Measurements from ENCODE around the gene USH1C.

The USH1C gene

DNA sequence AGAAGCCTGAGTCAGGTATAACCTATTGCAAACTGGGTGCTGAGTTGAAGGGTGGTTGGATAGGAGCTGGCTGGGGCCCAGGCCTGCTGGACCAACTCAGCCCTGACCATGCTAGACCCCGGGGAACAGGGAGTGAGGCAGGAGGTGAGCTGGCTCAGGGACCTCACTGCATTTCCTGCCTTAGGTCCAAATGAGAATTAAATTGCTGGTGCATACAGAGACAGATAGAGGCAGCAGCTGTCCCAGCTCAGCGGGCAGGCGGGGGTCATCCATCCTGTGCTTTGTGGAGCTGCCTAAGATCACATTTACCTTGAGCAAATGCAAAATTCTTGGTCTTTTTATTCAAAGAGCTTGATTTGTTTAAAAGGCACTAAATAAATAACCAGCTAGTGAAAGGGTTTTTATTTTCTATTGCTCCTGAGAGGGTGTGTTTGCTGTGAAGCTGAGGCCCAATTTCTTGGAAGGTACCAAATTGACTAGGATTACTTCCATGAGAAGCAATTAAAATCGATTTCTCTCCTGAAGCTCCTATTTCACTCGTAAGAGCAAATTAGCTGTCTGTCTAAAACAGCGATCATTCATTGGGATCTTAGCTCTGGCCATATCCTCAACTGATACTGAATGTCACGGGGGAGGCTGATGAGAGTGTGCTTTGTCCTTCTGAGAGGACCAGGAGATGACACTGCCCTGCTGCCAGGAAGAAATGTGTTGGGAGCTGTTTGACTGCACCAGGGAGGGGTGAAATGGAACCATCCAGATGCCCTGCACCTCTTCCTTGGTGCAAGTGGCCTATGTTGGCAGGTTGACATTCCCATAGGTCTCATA, 24.9 kb downstream of the USH1C start:
- peaks cover 73% of the 10 kb centered on the region for H3K27me3 ChIP-seq (ENCODE audit: control insufficient read depth, insufficient read depth, low read length)
- H3K4me3 ChIP-seq (ENCODE audit: low read length), result no peak overlapping the region
- H3K36me3 ChIP-seq (ENCODE audit: insufficient read depth, low read length), result no peaks in the 10 kb centered on the region
- no peaks in the 10 kb centered on the region for H3K4me1 ChIP-seq (ENCODE audit: control insufficient read depth, insufficient read depth, low read length)
- H3K4me2 ChIP-seq (ENCODE audit: low read length), result no peak overlapping the region
- no peak overlapping the region for H3K9ac ChIP-seq (ENCODE audit: low read depth, low read length)
- no peaks in the 10 kb centered on the region for H3K9me3 ChIP-seq (replicated peaks; ENCODE audit: low read length)

DNA sequence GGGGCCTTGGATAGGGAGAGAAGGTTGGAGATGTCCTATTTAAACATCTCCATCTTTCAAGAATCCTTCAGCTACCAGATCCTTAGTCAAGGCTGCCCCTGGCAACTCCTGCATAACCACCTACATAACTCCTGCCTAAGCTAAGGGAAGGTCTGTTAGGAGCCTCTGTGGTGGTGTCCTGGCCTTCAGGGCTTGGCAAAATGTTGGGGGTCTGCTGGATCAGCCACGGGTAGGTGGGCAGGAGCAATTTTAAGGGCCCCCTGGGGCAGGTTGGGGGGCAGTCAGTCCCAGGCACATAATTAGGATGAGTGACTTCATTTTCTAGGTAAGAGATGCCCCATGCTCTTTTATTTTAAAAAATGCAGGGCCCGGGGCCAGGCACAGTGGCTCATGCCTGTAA, 25.9 kb downstream of the USH1C start:
- H3K4me3 ChIP-seq (ENCODE audit: low read length), result no peak overlapping the region
- no peak overlapping the region for H3K9ac ChIP-seq (ENCODE audit: low read depth, low read length)
- no peaks in the 10 kb centered on the region for H3K4me1 ChIP-seq (ENCODE audit: control insufficient read depth, insufficient read depth, low read length)
- no peaks in the 10 kb centered on the region for H3K36me3 ChIP-seq (ENCODE audit: insufficient read depth, low read length)
- H3K9me3 ChIP-seq (replicated peaks; ENCODE audit: low read length), result no peaks in the 10 kb centered on the region
- no peak overlapping the region for H3K4me2 ChIP-seq (ENCODE audit: low read length)
- peaks cover 70% of the 10 kb centered on the region for H3K27me3 ChIP-seq (ENCODE audit: control insufficient read depth, insufficient read depth, low read length)

- H3K27me3 ChIP-seq (ENCODE audit: control insufficient read depth, insufficient read depth, low read length), result peaks cover 76% of the 10 kb centered on the region
- no peak overlapping the region for H3K4me3 ChIP-seq (ENCODE audit: low read length)
- H3K4me2 ChIP-seq (ENCODE audit: low read length), result no peak overlapping the region
- no peaks in the 10 kb centered on the region for H3K36me3 ChIP-seq (ENCODE audit: insufficient read depth, low read length)
- H3K9ac ChIP-seq (ENCODE audit: low read depth, low read length), result no peak overlapping the region
- no peaks in the 10 kb centered on the region for H3K4me1 ChIP-seq (ENCODE audit: control insufficient read depth, insufficient read depth, low read length)
- no peaks in the 10 kb centered on the region for H3K9me3 ChIP-seq (replicated peaks; ENCODE audit: low read length)
These were observed 27.0 kb downstream of the USH1C start for GRCh38 chr11:17517186-17517585.

DNA sequence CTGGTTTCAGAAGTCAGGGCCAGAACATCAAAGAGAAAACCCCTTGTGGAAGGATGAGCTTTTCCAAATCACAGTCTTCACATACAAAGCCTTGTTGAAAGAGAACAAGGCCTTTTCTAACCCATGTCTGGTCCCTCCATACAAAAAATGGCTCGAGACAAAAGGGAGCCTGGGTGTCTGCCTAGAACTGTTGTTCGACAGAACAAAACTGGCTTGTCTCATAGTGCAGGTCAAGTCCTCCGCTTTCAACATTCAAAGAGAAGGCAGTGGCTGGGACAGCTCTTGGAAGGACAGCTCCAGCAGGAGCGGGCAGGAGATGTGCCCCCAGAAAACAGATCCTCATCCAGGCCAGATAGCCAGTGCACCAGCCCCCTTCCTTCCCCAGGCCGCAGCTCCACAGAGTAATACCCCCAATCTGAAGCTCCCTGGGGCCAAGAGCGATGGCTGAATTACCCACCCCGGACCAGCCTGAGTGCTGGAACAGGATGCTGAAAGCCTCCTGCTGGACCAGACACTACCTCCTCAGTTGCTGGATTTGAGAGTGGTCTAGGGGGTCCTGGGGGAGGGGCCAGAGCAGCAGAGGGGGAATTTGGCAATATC, 27.6 kb downstream of the USH1C start:
- H3K9ac ChIP-seq (ENCODE audit: low read depth, low read length), result no peak overlapping the region
- peaks cover 81% of the 10 kb centered on the region for H3K27me3 ChIP-seq (ENCODE audit: control insufficient read depth, insufficient read depth, low read length)
- no peaks in the 10 kb centered on the region for H3K4me1 ChIP-seq (ENCODE audit: control insufficient read depth, insufficient read depth, low read length)
- H3K4me2 ChIP-seq (ENCODE audit: low read length), result no peak overlapping the region
- no peaks in the 10 kb centered on the region for H3K36me3 ChIP-seq (ENCODE audit: insufficient read depth, low read length)
- no peaks in the 10 kb centered on the region for H3K9me3 ChIP-seq (replicated peaks; ENCODE audit: low read length)
- no peak overlapping the region for H3K4me3 ChIP-seq (ENCODE audit: low read length)

- no peaks in the 10 kb centered on the region for H3K4me1 ChIP-seq (ENCODE audit: control insufficient read depth, insufficient read depth, low read length)
- H3K9ac ChIP-seq (ENCODE audit: low read depth, low read length), result no peak overlapping the region
- peaks cover 87% of the 10 kb centered on the region for H3K27me3 ChIP-seq (ENCODE audit: control insufficient read depth, insufficient read depth, low read length)
- H3K9me3 ChIP-seq (replicated peaks; ENCODE audit: low read length), result no peaks in the 10 kb centered on the region
- H3K36me3 ChIP-seq (ENCODE audit: insufficient read depth, low read length), result no peaks in the 10 kb centered on the region
- H3K4me3 ChIP-seq (ENCODE audit: low read length), result no peak overlapping the region
- no peak overlapping the region for H3K4me2 ChIP-seq (ENCODE audit: low read length)
These were observed 28.6 kb downstream of the USH1C start for GRCh38 chr11:17515443-17516176.

GRCh38 chr11:17514476-17514875, 29.7 kb downstream of the USH1C start:
- Histone ChIP-seq H3K9me3 (replicated peaks; ENCODE audit: low read length) (no peaks in the 10 kb centered on the region), H3K27me3 (ENCODE audit: control insufficient read depth, insufficient read depth, low read length) (peaks cover 84% of the 10 kb centered on the region), H3K4me1 (ENCODE audit: control insufficient read depth, insufficient read depth, low read length) (no peaks in the 10 kb centered on the region), H3K9ac (ENCODE audit: low read depth, low read length) (no peak overlapping the region), H3K4me2 (ENCODE audit: low read length) (no peak overlapping the region), H3K4me3 (ENCODE audit: low read length) (no peak overlapping the region), H3K36me3 (ENCODE audit: insufficient read depth, low read length) (no peaks in the 10 kb centered on the region)

- Histone ChIP-seq H3K4me3 (ENCODE audit: low read length) (no peak overlapping the region), H3K36me3 (ENCODE audit: insufficient read depth, low read length) (no peaks in the 10 kb centered on the region), H3K9me3 (replicated peaks; ENCODE audit: low read length) (no peaks in the 10 kb centered on the region), H3K9ac (ENCODE audit: low read depth, low read length) (no peak overlapping the region), H3K4me1 (ENCODE audit: control insufficient read depth, insufficient read depth, low read length) (peaks cover 2% of the 10 kb centered on the region), H3K27me3 (ENCODE audit: control insufficient read depth, insufficient read depth, low read length) (peaks cover 82% of the 10 kb centered on the region), H3K4me2 (ENCODE audit: low read length) (no peak overlapping the region)
These were observed 30.4 kb downstream of the USH1C start for GRCh38 chr11:17513853-17514252.

DNA sequence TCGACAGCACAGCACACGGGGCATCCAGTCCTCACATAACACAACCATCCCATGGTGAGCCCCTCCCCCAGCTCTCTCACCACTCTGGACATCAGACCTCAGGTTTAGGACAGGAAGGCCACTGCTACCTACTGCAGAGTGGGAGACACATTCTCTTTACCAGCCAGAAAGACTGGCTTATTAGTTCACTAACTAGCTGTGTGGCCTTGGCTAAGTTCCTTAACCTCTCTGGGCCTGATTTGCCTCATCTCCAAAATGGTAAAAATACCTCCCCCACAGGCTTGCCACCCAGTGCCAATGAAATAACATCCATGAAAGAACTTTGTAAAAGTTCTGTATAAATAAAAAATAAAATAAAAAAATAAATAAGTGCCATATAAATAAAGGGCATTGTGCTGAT, 32.1 kb downstream of the USH1C start:
- Histone ChIP-seq H3K36me3 (ENCODE audit: insufficient read depth, low read length) (no peaks in the 10 kb centered on the region), H3K4me3 (ENCODE audit: low read length) (no peak overlapping the region), H3K9me3 (replicated peaks; ENCODE audit: low read length) (no peaks in the 10 kb centered on the region), H3K4me2 (ENCODE audit: low read length) (no peak overlapping the region), H3K9ac (ENCODE audit: low read depth, low read length) (no peak overlapping the region), H3K4me1 (ENCODE audit: control insufficient read depth, insufficient read depth, low read length) (peaks cover 4% of the 10 kb centered on the region), H3K27me3 (ENCODE audit: control insufficient read depth, insufficient read depth, low read length) (peaks cover 79% of the 10 kb centered on the region)

DNA sequence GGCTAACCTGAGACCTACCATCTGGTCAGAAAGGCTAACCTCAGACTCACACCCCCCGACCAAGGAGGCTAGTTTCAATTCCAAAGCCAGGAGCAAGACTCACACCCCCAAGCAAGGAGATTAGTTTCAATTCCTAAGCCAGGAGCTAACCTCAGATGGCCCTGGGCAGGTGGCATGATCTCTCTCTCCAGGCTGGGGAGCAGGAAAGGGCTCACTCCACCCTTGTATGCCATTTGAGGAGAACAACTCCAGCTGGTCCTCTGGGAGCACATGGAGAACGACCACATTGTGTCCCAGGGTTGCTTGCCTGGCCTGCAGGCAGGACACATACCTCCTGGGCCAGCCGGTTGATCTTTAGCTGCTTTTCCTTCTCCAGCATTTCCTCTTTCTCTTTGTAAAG, 32.6 kb downstream of the USH1C start:
- H3K4me2 ChIP-seq (ENCODE audit: low read length), result no peak overlapping the region
- no peaks in the 10 kb centered on the region for H3K36me3 ChIP-seq (ENCODE audit: insufficient read depth, low read length)
- peaks cover 4% of the 10 kb centered on the region for H3K4me1 ChIP-seq (ENCODE audit: control insufficient read depth, insufficient read depth, low read length)
- H3K27me3 ChIP-seq (ENCODE audit: control insufficient read depth, insufficient read depth, low read length), result peaks cover 79% of the 10 kb centered on the region
- H3K9me3 ChIP-seq (replicated peaks; ENCODE audit: low read length), result no peaks in the 10 kb centered on the region
- no peak overlapping the region for H3K9ac ChIP-seq (ENCODE audit: low read depth, low read length)
- H3K4me3 ChIP-seq (ENCODE audit: low read length), result no peak overlapping the region

DNA sequence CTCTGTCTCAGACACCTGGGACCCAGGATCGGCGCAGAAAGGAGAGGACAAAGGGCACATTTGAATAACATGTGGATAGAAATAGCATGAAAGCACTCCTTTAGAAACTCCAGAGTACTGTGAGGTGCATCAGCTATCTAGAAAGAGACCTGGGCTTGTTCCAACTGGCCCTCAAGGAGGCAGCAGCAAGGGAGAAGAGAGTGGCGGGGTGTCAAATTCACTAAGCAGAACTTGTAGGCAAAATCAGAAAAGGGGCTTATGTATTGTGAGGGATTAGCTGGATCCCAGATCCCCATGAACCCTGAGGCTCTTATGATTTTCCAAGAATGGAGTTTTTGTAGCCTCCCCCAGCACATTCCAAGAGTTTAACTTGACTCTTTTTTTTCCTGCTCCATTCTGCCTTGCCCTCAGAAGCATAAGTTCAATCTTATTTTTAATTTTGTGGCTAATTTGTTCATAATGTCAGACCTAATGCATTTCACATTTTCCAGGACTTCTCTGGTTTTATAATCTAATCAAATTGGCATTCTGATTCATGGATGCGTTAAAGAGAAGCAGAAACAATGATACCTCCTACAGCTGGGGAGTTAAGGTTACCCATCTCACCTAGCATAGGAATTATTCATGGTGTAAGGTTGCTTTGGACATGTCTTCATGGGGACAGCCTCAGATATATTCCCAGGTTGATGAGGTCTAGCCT, 33.6 kb downstream of the USH1C start:
- Histone ChIP-seq H3K9ac (ENCODE audit: low read depth, low read length) (no peak overlapping the region), H3K4me1 (ENCODE audit: control insufficient read depth, insufficient read depth, low read length) (peaks cover 4% of the 10 kb centered on the region), H3K9me3 (replicated peaks; ENCODE audit: low read length) (no peaks in the 10 kb centered on the region), H3K4me2 (ENCODE audit: low read length) (no peak overlapping the region), H3K4me3 (ENCODE audit: low read length) (no peak overlapping the region), H3K36me3 (ENCODE audit: insufficient read depth, low read length) (no peaks in the 10 kb centered on the region), H3K27me3 (ENCODE audit: control insufficient read depth, insufficient read depth, low read length) (peaks cover 80% of the 10 kb centered on the region)

- no peaks in the 10 kb centered on the region for H3K36me3 ChIP-seq (ENCODE audit: insufficient read depth, low read length)
- H3K4me2 ChIP-seq (ENCODE audit: low read length), result no peak overlapping the region
- peaks cover 77% of the 10 kb centered on the region for H3K27me3 ChIP-seq (ENCODE audit: control insufficient read depth, insufficient read depth, low read length)
- H3K9ac ChIP-seq (ENCODE audit: low read depth, low read length), result no peak overlapping the region
- no peaks in the 10 kb centered on the region for H3K9me3 ChIP-seq (replicated peaks; ENCODE audit: low read length)
- peaks cover 4% of the 10 kb centered on the region for H3K4me1 ChIP-seq (ENCODE audit: control insufficient read depth, insufficient read depth, low read length)
- no peak overlapping the region for H3K4me3 ChIP-seq (ENCODE audit: low read length)
These were observed 35.4 kb downstream of the USH1C start for GRCh38 chr11:17508791-17509190.
